ENCODE data around the gene CCDC179.

DNA sequence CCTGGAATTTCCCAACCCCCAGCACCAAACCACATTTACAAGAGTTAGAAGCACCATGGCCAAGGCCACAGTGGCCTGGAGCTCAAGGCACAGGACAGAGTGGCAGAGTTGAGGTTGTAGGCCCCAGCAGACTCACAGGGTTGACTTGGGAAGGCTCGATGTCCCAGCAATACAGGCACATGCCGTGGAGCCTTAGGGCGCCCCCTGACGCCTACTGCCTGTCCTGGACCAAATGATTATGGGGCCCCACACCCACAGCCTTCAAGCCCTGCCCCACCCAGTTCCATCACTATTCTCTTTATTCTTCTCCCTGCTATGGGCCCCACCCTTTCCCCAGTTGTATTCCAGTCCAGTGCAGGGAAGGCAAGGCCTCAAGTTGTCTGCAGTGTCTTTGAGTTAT lies at the start of gene CCDC179:
- TF ChIP-seq YY1 (IDR thresholded peaks at IDR 0.05; ENCODE audit: insufficient read depth, insufficient read length) (no peak), SUZ12 (IDR thresholded peaks at IDR 0.05; ENCODE audit: extremely low read depth, insufficient read depth, insufficient read length) (no peak), ZNF274 (IDR thresholded peaks at IDR 0.05; ENCODE audit: low read depth, low read length) (no peak)

Data from NT2/D1 (cell line).